ENCODE results near the gene RBM19. TPM values are rescaled to one million over a fixed set of nuclear protein-coding genes. Genes with fewer than 3 reads are reported as not detected.

The RBM19 gene
- total and polyA plus RNA-seq, 2 of the 4 experiments (the other 2 are of a cell fraction), result 18.7 to 19.2 TPM

DNA sequence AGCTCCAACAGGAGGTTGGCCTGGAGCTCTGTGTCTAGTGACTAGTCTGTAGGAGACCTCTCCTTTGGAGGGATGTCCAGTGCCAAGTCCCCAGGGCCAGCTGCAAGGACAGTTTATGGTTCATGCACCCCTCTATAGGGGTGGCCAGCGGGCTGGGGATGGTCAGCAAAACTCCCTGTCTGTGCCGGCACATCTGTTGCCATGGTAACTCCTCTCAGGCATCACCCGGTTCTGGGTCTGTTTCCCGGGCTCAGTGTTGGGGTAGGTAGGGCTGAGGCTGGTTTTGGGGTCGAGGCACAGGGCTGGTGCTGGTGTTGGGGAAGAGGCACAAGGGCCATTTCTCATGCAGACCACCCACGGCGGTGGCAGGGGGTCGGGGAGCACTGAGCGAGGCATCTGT, 196.8 kb downstream of the RBM19 start:
- DNase-seq (no peak), ATAC-seq (ENCODE audit: low read depth) (no peak)
- H3K4ac ChIP-seq (ENCODE audit: low read depth, low read length), result no peak overlapping the region
- no peak overlapping the region for H3K56ac ChIP-seq (ENCODE audit: extremely low read depth, insufficient read depth, low read length)
- BruUV-seq (replicated peaks), result no TSS peak
- 43% methylated on average over 4 of the region's 9 CpGs; no CpG with 5 or more reads in 1 of the 2 experiments for WGBS, 2 experiments (ENCODE audit: extremely low coverage in 2 of 2, insufficient read length in 1 of 2)
- H3K79me1 ChIP-seq (ENCODE audit: low read depth in 1 of 2, low read length in 2 of 2), result no peaks in the 10 kb centered on the region
- no peak overlapping the region for H3K27ac ChIP-seq (ENCODE audit: insufficient read depth, low read length)
- H3K4me3 ChIP-seq (ENCODE audit: insufficient read depth, low read depth, low read length), result no peak overlapping the region
- H3K27me3 ChIP-seq (ENCODE audit: control insufficient read depth, insufficient read depth, low read length), result peaks cover 4% of the 10 kb centered on the region; the same call in 1 of the 2 replicates
- dilution Hi-C loops (cut with HindIII; ENCODE audit: low sequenced_read_pairs, unreplicated experiment) (no loop called here), in situ Hi-C loops (cut with MboI; ENCODE audit: low sequenced_read_pairs) (no loop called here), intact Hi-C loops (cut with micrococcal nuclease) (no loop called here)
- no peak overlapping the region for H3K4me2 ChIP-seq (ENCODE audit: low read depth, low read length)
- no peak overlapping the region for H3K18ac ChIP-seq (ENCODE audit: low read depth, low read length)
- H4K8ac ChIP-seq (ENCODE audit: low read depth in 2 of 2, low read length in 2 of 2), result no peak overlapping the region
- H3K9me3 ChIP-seq (ENCODE audit: control insufficient read depth, insufficient read depth, low read length), result no peaks in the 10 kb centered on the region
- H2BK15ac ChIP-seq (ENCODE audit: low read depth, low read length), result no peak overlapping the region
- H2BK5ac ChIP-seq (ENCODE audit: low read depth, low read length, poor library complexity, severe bottlenecking), result no peak overlapping the region
- H3K14ac ChIP-seq (replicated peaks; ENCODE audit: low read depth, low read length), result no peak overlapping the region
- H3K36me3 ChIP-seq (ENCODE audit: control insufficient read depth, insufficient read depth, low read length), result no peaks in the 10 kb centered on the region
- H2AFZ ChIP-seq (replicated peaks; ENCODE audit: low read length, poor library complexity), result peak overlapping the region; percentile 44
- no peak overlapping the region for H2BK120ac ChIP-seq (ENCODE audit: low read depth, low read length)
- TF ChIP-seq CHD1 (IDR thresholded peaks at IDR 0.05; ENCODE audit: low read depth, low read length), result no peak
- no peak for TF ChIP-seq MAZ (IDR thresholded peaks at IDR 0.05; ENCODE audit: borderline replicate concordance, low read depth, low read length)
- no peak for TF ChIP-seq SMC3 (IDR thresholded peaks at IDR 0.05; ENCODE audit: low read depth, low read length)
- TF ChIP-seq RFX5 (IDR thresholded peaks at IDR 0.05; ENCODE audit: low read depth, low read length), result no peak
- TF ChIP-seq, protein P1, sequence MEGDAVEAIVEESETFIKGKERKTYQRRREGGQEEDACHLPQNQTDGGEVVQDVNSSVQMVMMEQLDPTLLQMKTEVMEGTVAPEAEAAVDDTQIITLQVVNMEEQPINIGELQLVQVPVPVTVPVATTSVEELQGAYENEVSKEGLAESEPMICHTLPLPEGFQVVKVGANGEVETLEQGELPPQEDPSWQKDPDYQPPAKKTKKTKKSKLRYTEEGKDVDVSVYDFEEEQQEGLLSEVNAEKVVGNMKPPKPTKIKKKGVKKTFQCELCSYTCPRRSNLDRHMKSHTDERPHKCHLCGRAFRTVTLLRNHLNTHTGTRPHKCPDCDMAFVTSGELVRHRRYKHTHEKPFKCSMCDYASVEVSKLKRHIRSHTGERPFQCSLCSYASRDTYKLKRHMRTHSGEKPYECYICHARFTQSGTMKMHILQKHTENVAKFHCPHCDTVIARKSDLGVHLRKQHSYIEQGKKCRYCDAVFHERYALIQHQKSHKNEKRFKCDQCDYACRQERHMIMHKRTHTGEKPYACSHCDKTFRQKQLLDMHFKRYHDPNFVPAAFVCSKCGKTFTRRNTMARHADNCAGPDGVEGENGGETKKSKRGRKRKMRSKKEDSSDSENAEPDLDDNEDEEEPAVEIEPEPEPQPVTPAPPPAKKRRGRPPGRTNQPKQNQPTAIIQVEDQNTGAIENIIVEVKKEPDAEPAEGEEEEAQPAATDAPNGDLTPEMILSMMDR (conservative IDR thresholded peaks at IDR 0.05; ENCODE audit: low read depth, low read length), result no peak
- TF ChIP-seq NFE2L2 (IDR thresholded peaks at IDR 0.05; ENCODE audit: low read depth, low read length), result no peak
- TF ChIP-seq BHLHE40 (IDR thresholded peaks at IDR 0.05; ENCODE audit: low read depth, low read length), result no peak
- TF ChIP-seq MAFK (IDR thresholded peaks at IDR 0.05; ENCODE audit: low read depth, low read length), result no peak
- TF ChIP-seq, protein P2, sequence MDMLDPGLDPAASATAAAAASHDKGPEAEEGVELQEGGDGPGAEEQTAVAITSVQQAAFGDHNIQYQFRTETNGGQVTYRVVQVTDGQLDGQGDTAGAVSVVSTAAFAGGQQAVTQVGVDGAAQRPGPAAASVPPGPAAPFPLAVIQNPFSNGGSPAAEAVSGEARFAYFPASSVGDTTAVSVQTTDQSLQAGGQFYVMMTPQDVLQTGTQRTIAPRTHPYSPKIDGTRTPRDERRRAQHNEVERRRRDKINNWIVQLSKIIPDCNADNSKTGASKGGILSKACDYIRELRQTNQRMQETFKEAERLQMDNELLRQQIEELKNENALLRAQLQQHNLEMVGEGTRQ (IDR thresholded peaks at IDR 0.05; ENCODE audit: low read depth, low read length), result no peak
- no peak for TF ChIP-seq CEBPB (IDR thresholded peaks at IDR 0.05; ENCODE audit: low read depth, low read length)
- TF ChIP-seq, protein P3, sequence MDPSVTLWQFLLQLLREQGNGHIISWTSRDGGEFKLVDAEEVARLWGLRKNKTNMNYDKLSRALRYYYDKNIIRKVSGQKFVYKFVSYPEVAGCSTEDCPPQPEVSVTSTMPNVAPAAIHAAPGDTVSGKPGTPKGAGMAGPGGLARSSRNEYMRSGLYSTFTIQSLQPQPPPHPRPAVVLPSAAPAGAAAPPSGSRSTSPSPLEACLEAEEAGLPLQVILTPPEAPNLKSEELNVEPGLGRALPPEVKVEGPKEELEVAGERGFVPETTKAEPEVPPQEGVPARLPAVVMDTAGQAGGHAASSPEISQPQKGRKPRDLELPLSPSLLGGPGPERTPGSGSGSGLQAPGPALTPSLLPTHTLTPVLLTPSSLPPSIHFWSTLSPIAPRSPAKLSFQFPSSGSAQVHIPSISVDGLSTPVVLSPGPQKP (IDR thresholded peaks at IDR 0.05; ENCODE audit: borderline replicate concordance, low read depth, low read length), result no peak
- TF ChIP-seq RAD21 (IDR thresholded peaks at IDR 0.05; ENCODE audit: low read length), result no peak
- TF ChIP-seq POLR2A (IDR thresholded peaks at IDR 0.05; ENCODE audit: low read depth, low read length), result no peak
- H3K9ac ChIP-seq (ENCODE audit: low read depth, low read length), result no peak overlapping the region
- no peaks in the 10 kb centered on the region for H3K9me1 ChIP-seq (ENCODE audit: insufficient read depth, low read length)
- H2AK9ac ChIP-seq (replicated peaks; ENCODE audit: low read depth, low read length, poor library complexity), result no peak overlapping the region
- peaks cover 5% of the 10 kb centered on the region for H3K4me1 ChIP-seq (ENCODE audit: control insufficient read depth, insufficient read depth, low read length)
- CTCF ChIA-PET, result interaction anchor here (0.6 kb wide), 1 partner anchor 740 kb away, joined by 4 read pairs; no protein-coding TSS in a partner anchor
- no peak overlapping the region for H4K91ac ChIP-seq (ENCODE audit: insufficient read depth, low read depth, low read length)
- H2BK20ac ChIP-seq (ENCODE audit: low read depth, low read length), result no peak overlapping the region
- H4K5ac ChIP-seq (ENCODE audit: low read depth, low read length), result no peak overlapping the region
- no peak overlapping the region for H2AK5ac ChIP-seq (ENCODE audit: low read depth, low read length)
- POLR2A ChIA-PET (ENCODE audit: unreplicated experiment), result no interaction called here
- H3K23ac ChIP-seq (ENCODE audit: low read depth, low read length), result no peak overlapping the region
- H4K20me1 ChIP-seq (ENCODE audit: insufficient read depth, low read length), result no peaks in the 10 kb centered on the region
